ENCODE results near the gene PRKAG2.
A peak's percentile ranks its signal among the peaks of the same experiment; 100 is the strongest.

The PRKAG2 gene

GRCh38 chr7:151732292-151732691, 144.6 kb downstream of the PRKAG2 start:
- Mint-ChIP-seq H3K9me3 (ENCODE audit: low read depth) (no peaks in the 10 kb centered on the region), H3K36me3 (no peaks in the 10 kb centered on the region), H3K4me3 (no peak overlapping the region), H3K27me3 (no peaks in the 10 kb centered on the region), H3K27ac (no peak overlapping the region), H3K4me1 (ENCODE audit: low read depth) (peaks cover 5% of the 10 kb centered on the region)

- H3K4me3 Mint-ChIP-seq: no peak overlapping the region
- no peaks in the 10 kb centered on the region for H3K36me3 Mint-ChIP-seq
- no peaks in the 10 kb centered on the region for H3K9me3 Mint-ChIP-seq (ENCODE audit: low read depth)
- no peaks in the 10 kb centered on the region for H3K27me3 Mint-ChIP-seq
- H3K4me1 Mint-ChIP-seq (ENCODE audit: low read depth): peaks cover 5% of the 10 kb centered on the region
- H3K27ac Mint-ChIP-seq: peak overlapping the region; percentile 41
Observed at GRCh38 chr7:151731022-151731441, 145.9 kb downstream of the PRKAG2 start.

GRCh38 chr7:151730591-151730990, 146.3 kb downstream of the PRKAG2 start:
- no peak overlapping the region for H3K4me3 Mint-ChIP-seq
- H3K4me1 Mint-ChIP-seq (ENCODE audit: low read depth): peaks cover 5% of the 10 kb centered on the region
- H3K36me3 Mint-ChIP-seq: no peaks in the 10 kb centered on the region
- H3K9me3 Mint-ChIP-seq (ENCODE audit: low read depth): no peaks in the 10 kb centered on the region
- H3K27me3 Mint-ChIP-seq: no peaks in the 10 kb centered on the region
- no peak overlapping the region for H3K27ac Mint-ChIP-seq

- H3K4me3 Mint-ChIP-seq: no peak overlapping the region
- H3K27me3 Mint-ChIP-seq: no peaks in the 10 kb centered on the region
- no peak overlapping the region for H3K27ac Mint-ChIP-seq
- H3K36me3 Mint-ChIP-seq: no peaks in the 10 kb centered on the region
- peaks cover 5% of the 10 kb centered on the region for H3K4me1 Mint-ChIP-seq (ENCODE audit: low read depth)
- H3K9me3 Mint-ChIP-seq (ENCODE audit: low read depth): no peaks in the 10 kb centered on the region
Observed at GRCh38 chr7:151729521-151729921, 147.4 kb downstream of the PRKAG2 start.

- H3K4me3 Mint-ChIP-seq: no peak overlapping the region
- no peaks in the 10 kb centered on the region for H3K27me3 Mint-ChIP-seq
- H3K4me1 Mint-ChIP-seq (ENCODE audit: low read depth): peaks cover 5% of the 10 kb centered on the region
- H3K36me3 Mint-ChIP-seq: no peaks in the 10 kb centered on the region
- H3K27ac Mint-ChIP-seq: no peak overlapping the region
- no peaks in the 10 kb centered on the region for H3K9me3 Mint-ChIP-seq (ENCODE audit: low read depth)
Observed at GRCh38 chr7:151728746-151729145, 148.2 kb downstream of the PRKAG2 start.

GRCh38 chr7:151728286-151728660, 148.6 kb downstream of the PRKAG2 start:
- no peaks in the 10 kb centered on the region for H3K27me3 Mint-ChIP-seq
- peaks cover 5% of the 10 kb centered on the region for H3K4me1 Mint-ChIP-seq (ENCODE audit: low read depth)
- H3K36me3 Mint-ChIP-seq: no peaks in the 10 kb centered on the region
- no peak overlapping the region for H3K4me3 Mint-ChIP-seq
- H3K27ac Mint-ChIP-seq: no peak overlapping the region
- no peaks in the 10 kb centered on the region for H3K9me3 Mint-ChIP-seq (ENCODE audit: low read depth)

- no peaks in the 10 kb centered on the region for H3K27me3 Mint-ChIP-seq
- H3K27ac Mint-ChIP-seq: no peak overlapping the region
- no peaks in the 10 kb centered on the region for H3K9me3 Mint-ChIP-seq (ENCODE audit: low read depth)
- H3K4me1 Mint-ChIP-seq (ENCODE audit: low read depth): peaks cover 5% of the 10 kb centered on the region
- H3K36me3 Mint-ChIP-seq: no peaks in the 10 kb centered on the region
- H3K4me3 Mint-ChIP-seq: no peak overlapping the region
Observed at GRCh38 chr7:151727579-151728285, 149.2 kb downstream of the PRKAG2 start.

- Mint-ChIP-seq H3K4me3 (no peak overlapping the region), H3K27ac (no peak overlapping the region), H3K36me3 (no peaks in the 10 kb centered on the region), H3K27me3 (no peaks in the 10 kb centered on the region), H3K9me3 (ENCODE audit: low read depth) (no peaks in the 10 kb centered on the region), H3K4me1 (ENCODE audit: low read depth) (peaks cover 5% of the 10 kb centered on the region)
Observed at GRCh38 chr7:151726652-151727578, 150.0 kb downstream of the PRKAG2 start.

- Mint-ChIP-seq H3K36me3 (no peaks in the 10 kb centered on the region), H3K4me1 (ENCODE audit: low read depth) (peaks cover 5% of the 10 kb centered on the region), H3K27ac (no peak overlapping the region), H3K9me3 (ENCODE audit: low read depth) (no peaks in the 10 kb centered on the region), H3K27me3 (no peaks in the 10 kb centered on the region), H3K4me3 (no peak overlapping the region)
Observed at GRCh38 chr7:151725844-151726651, 150.9 kb downstream of the PRKAG2 start.

- Mint-ChIP-seq H3K27me3 (no peaks in the 10 kb centered on the region), H3K4me3 (no peak overlapping the region), H3K36me3 (no peaks in the 10 kb centered on the region), H3K4me1 (ENCODE audit: low read depth) (peaks cover 5% of the 10 kb centered on the region), H3K9me3 (ENCODE audit: low read depth) (no peaks in the 10 kb centered on the region), H3K27ac (no peak overlapping the region)
Observed at GRCh38 chr7:151724920-151725584, 151.9 kb downstream of the PRKAG2 start.

GRCh38 chr7:151724250-151724915, 152.5 kb downstream of the PRKAG2 start:
- Mint-ChIP-seq H3K9me3 (ENCODE audit: low read depth) (no peaks in the 10 kb centered on the region), H3K4me1 (ENCODE audit: low read depth) (peaks cover 5% of the 10 kb centered on the region), H3K27ac (no peak overlapping the region), H3K27me3 (no peaks in the 10 kb centered on the region), H3K4me3 (no peak overlapping the region), H3K36me3 (no peaks in the 10 kb centered on the region)

- H3K36me3 Mint-ChIP-seq: no peaks in the 10 kb centered on the region
- no peak overlapping the region for H3K4me3 Mint-ChIP-seq
- peaks cover 2% of the 10 kb centered on the region for H3K4me1 Mint-ChIP-seq (ENCODE audit: low read depth)
- H3K27ac Mint-ChIP-seq: no peak overlapping the region
- H3K27me3 Mint-ChIP-seq: no peaks in the 10 kb centered on the region
- no peaks in the 10 kb centered on the region for H3K9me3 Mint-ChIP-seq (ENCODE audit: low read depth)
Observed at GRCh38 chr7:151723321-151723720, 153.6 kb downstream of the PRKAG2 start.

GRCh38 chr7:151722533-151722932, 154.4 kb downstream of the PRKAG2 start:
- H3K27ac Mint-ChIP-seq: peak overlapping the region; percentile 12
- no peaks in the 10 kb centered on the region for H3K27me3 Mint-ChIP-seq
- no peak overlapping the region for H3K4me3 Mint-ChIP-seq
- no peaks in the 10 kb centered on the region for H3K9me3 Mint-ChIP-seq (ENCODE audit: low read depth)
- no peaks in the 10 kb centered on the region for H3K4me1 Mint-ChIP-seq (ENCODE audit: low read depth)
- H3K36me3 Mint-ChIP-seq: no peaks in the 10 kb centered on the region

GRCh38 chr7:151721694-151722093, 155.2 kb downstream of the PRKAG2 start:
- H3K27me3 Mint-ChIP-seq: no peaks in the 10 kb centered on the region
- no peak overlapping the region for H3K4me3 Mint-ChIP-seq
- H3K9me3 Mint-ChIP-seq (ENCODE audit: low read depth): no peaks in the 10 kb centered on the region
- H3K36me3 Mint-ChIP-seq: no peaks in the 10 kb centered on the region
- H3K27ac Mint-ChIP-seq: no peak overlapping the region
- H3K4me1 Mint-ChIP-seq (ENCODE audit: low read depth): no peaks in the 10 kb centered on the region
